Stimulated activated CD8-positive, alpha-beta memory T cell treated with anti-CD3 and anti-CD28 coated beads, Interleukin-2, amount 100 ng/mL, for 1 hour (primary cell): Measurements from ENCODE around the gene TAX1BP3.

ENCODE experiments used
- DNase-seq, 2 donors: peaks; one replicate each; pipeline ENCODE4 v3.0.0-alpha.2; 2020; ENCODE audit warnings: low read depth in 2 of 2

The TAX1BP3 gene

DNA sequence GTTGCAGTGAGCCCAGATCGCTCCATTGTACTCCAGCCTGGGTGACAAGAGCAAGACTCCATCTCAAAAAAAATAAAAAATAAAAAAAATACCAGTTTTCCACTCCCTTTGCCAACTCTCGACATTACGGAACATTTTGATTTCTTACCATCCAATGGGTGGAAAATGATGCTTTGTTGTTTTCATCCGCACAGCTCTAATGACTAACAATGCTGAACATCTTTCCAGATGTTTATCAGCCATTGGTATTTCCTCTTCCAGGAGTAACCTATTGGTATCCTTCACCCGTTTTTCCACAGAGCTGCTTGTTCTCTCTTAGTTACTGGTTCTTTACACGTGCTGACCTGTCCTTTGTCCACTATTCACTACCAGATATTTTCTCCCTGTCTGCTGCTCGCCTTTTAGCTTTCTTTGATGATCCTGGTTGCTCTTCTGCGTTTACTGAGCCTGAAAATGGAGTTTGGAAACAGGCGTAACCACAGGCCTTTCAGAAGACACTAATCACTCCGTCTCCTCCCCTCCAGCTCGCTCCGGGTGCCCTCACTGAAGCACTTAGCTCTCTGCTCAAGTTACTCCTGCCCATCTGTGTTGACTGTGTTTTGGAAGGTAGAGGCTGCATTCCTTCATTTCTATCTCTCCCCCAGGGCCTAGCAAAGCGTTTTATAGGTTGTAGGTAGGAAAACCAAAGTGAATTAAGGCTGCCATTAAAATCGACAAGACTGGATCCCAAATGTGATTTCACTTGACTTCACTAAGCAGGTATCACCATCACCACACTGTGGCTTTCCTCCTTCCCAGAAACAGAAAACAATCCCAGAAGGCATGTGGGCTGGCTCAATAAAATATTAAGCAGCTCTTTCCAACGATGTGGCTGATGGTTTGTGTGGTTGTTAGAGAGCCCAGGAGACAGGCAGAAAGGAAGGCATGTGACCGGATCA is 41.3 kb downstream of the TAX1BP3 start:
- DNase-seq: no peak

DNA sequence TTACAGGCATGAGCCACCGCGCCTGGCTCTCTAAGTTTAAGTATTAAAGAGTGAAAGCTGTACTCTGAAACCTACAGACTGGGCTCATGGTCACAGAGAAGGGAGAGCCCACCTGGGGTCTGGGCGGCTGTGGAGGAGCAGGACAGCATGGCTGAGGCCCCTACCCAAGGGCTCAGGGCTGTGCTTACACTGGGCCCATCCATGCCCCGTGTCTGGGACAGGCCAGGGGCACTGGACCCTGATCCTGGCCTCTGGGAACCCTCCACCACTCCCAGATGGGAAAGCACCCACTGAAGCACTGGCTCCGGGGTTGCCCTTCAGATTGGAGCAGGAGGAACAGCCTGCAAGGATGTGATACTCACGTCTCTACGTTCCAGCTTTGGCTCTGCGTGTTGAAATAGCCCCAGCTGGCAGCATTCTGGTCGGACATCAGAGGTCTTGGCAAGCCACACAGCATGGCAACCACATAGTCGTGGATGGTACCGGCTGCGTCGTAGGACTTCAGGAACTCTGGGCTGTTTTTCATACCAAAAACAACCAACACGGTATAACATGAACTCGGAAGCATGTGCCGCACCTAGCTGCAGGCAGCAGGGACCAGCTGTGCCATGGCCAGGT is 45.3 kb downstream of the TAX1BP3 start:
- DNase-seq: no peak

DNA sequence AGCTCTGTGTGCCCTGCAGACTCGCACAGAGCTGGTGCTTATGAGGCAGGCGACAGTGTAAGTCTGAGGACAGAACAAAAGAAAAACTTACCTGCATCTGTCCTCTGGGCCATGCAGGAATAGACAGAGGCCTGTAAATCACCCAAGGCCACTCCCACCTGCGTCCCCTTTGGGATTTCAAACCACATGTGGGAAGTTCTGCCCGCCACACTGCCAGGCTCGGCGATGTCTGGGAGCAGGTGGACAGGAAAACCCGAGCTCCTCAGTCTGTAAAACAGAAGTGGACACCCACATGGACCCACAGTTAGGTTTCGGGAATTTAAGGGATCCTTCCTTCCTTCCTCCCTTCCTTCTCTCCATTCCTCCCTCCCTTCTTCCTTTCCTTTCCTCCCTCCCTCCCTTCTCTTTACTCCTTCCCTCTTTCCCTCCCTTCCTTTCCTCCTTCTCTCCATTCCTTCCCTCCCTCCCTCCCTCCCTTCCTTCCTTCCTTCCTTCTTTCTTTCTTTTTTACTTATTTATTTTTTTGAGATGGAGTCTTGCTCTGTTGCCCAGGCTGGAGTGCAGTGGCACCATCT is 47.1 kb downstream of the TAX1BP3 start:
- no peak for DNase-seq

DNA sequence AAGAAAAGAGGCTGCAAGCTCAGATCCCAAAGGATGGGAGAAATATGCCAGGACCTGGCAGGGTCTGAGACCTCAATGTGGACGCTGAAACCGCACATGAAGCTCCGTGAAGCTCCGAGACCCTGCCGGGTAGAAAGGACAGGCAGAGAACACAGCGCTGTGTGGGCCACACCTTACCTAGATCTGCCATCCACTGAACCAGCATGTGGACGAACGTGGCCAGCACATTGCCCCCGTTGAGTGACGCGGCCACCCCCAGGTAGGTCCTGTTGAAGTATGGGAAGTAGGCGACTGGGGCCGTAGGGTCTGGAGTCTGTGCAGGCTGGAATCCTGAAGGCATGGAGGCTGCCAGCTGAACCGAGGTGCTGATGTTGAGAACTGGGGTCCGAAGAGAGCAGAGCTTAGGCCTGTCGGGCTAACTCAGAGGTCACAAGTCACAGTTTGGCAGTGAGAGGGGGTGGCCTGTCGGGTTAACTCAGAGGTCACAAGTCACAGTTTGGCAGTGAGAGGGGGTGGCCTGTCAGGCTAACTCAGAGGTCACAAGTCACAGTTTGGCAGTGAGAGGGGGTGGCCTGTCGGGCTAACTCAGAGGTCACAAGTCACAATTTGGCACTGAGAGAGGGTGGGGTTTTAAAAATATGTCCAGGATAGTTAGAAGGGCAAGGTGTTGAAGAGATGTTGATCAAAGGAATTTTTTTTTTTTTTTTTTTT is 53.1 kb downstream of the TAX1BP3 start:
- DNase-seq: no peak

DNA sequence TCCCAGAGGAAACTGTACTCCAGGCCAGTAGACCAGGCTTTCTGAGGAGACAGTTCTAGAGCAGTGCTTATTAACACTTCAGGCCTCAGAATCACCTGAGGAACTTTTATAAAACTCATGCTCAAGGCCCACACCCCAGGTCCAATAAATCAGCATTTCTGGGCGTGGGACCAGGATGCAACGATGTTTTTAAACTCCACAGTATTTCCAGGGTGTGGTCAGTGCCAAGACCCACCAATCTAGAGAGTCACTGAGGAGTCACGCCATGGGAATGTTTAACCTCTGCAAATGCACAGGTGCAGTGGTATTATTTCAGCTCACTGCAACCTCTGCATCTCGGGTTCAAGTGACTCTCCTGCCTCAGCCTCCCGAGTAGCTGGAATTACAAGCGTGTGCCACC is 55.3 kb downstream of the TAX1BP3 start:
- no peak for DNase-seq
